Transverse colon (tissue), 4 donors: ENCODE measurements around the gene IST1.

Experiments used
- POLR2A ChIP-seq: fragments of 450-650 bp; IDR thresholded peaks from one replicate; pipeline ENCODE4 v1.6.1; 2016; ENCODE audit warnings: antibody characterized with exemption, mild to moderate bottlenecking, moderate library complexity
- POLR2AphosphoS5 ChIP-seq, 3 donors: sonication (generic); formaldehyde crosslinking; IDR thresholded peaks; one replicate each; pipeline ENCODE4 v1.6.1; 2016; ENCODE audit warnings: antibody characterized with exemption in 3 of 3
- TF ChIP-seq, protein P1 (sequence below), 5 experiments: fragments of 200-600 bp in 3 of 5; fragments of 450-650 bp in 2 of 5; sonication (generic) in 3 of 5; IDR thresholded peaks; 1 replicate in 2 of 5; 2 replicates in 3 of 5; pipeline ENCODE4 v1.5.1; 2016 to 2017; ENCODE audit warnings: antibody characterized with exemption in 5 of 5, inconsistent platforms in 3 of 5, mild to moderate bottlenecking in 2 of 5, moderate library complexity in 1 of 5

DNA sequence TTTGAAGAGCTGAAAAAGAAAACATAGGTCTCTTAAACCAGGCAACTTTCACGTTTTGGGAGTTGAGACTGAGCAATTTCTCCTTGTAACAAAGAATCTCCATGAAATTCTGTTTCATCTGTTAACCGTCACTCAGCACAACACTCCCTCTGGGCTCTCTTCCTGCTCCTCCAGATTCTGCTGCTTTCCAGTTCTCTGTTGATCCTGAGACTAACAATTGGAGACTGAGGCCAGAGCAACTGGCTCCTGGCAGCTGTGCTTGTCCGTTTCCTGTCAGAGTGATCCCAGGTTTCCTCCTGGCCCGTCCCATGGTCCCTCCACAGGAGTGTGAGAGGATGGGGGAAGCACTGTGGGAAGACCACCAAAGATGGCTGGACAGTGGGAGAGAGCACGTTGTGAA, 32.5 kb downstream of the IST1 start:
- no peak for TF ChIP-seq POLR2AphosphoS5 (IDR thresholded peaks at IDR 0.05)
- TF ChIP-seq, protein P1, sequence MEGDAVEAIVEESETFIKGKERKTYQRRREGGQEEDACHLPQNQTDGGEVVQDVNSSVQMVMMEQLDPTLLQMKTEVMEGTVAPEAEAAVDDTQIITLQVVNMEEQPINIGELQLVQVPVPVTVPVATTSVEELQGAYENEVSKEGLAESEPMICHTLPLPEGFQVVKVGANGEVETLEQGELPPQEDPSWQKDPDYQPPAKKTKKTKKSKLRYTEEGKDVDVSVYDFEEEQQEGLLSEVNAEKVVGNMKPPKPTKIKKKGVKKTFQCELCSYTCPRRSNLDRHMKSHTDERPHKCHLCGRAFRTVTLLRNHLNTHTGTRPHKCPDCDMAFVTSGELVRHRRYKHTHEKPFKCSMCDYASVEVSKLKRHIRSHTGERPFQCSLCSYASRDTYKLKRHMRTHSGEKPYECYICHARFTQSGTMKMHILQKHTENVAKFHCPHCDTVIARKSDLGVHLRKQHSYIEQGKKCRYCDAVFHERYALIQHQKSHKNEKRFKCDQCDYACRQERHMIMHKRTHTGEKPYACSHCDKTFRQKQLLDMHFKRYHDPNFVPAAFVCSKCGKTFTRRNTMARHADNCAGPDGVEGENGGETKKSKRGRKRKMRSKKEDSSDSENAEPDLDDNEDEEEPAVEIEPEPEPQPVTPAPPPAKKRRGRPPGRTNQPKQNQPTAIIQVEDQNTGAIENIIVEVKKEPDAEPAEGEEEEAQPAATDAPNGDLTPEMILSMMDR (IDR thresholded peaks at IDR 0.05) = no peak
- TF ChIP-seq POLR2A = no peak
